ENCODE measurements around the gene SLC6A19.
"Not testable (repeated sequence)": the region's sequence is repeated elsewhere in the genome, so short reads cannot be mapped to it uniquely, and the experiment has no call there.

The SLC6A19 gene

GRCh38 chr5:1226231-1226630 lies 24.8 kb downstream of the SLC6A19 start:
- DNase-seq: no peak

GRCh38 chr5:1226839-1227581 lies 25.6 kb downstream of the SLC6A19 start:
- no peak for DNase-seq

- DNase-seq: no peak
Measured at GRCh38 chr5:1227667-1228066, 26.3 kb downstream of the SLC6A19 start.

- DNase-seq: no peak
Measured at GRCh38 chr5:1228120-1228519, 26.7 kb downstream of the SLC6A19 start.

- DNase-seq: not testable (repeated sequence)
Measured at GRCh38 chr5:1229023-1229422, 27.6 kb downstream of the SLC6A19 start.

- no peak for DNase-seq
Measured at GRCh38 chr5:1229822-1230221, 28.4 kb downstream of the SLC6A19 start.

- DNase-seq: no peak
Measured at GRCh38 chr5:1230551-1230950, 29.2 kb downstream of the SLC6A19 start.

- no peak for DNase-seq
Measured at GRCh38 chr5:1231354-1231905, 30.0 kb downstream of the SLC6A19 start.

GRCh38 chr5:1232780-1233179 lies 31.4 kb downstream of the SLC6A19 start:
- no peak for DNase-seq

GRCh38 chr5:1235379-1235778 lies 34.0 kb downstream of the SLC6A19 start:
- no peak for DNase-seq

- DNase-seq: no peak
Measured at GRCh38 chr5:1235838-1236237, 34.4 kb downstream of the SLC6A19 start.

GRCh38 chr5:1239505-1240251 lies 38.3 kb downstream of the SLC6A19 start:
- no peak for DNase-seq

- DNase-seq: no peak
Measured at GRCh38 chr5:1240496-1241260, 39.3 kb downstream of the SLC6A19 start.

GRCh38 chr5:1241509-1242080 lies 40.2 kb downstream of the SLC6A19 start:
- DNase-seq: no peak

- no peak for DNase-seq
Measured at GRCh38 chr5:1242733-1243486, 41.5 kb downstream of the SLC6A19 start.

- DNase-seq: no peak
Measured at GRCh38 chr5:1243487-1244130, 42.2 kb downstream of the SLC6A19 start.

GRCh38 chr5:1244255-1244654 lies 42.9 kb downstream of the SLC6A19 start:
- DNase-seq: no peak

- no peak for DNase-seq
Measured at GRCh38 chr5:1244976-1245375, 43.6 kb downstream of the SLC6A19 start.

- DNase-seq: no peak
Measured at GRCh38 chr5:1245905-1246576, 44.6 kb downstream of the SLC6A19 start.

- DNase-seq: peak; percentile 68
Measured at GRCh38 chr5:1246711-1247431, 45.5 kb downstream of the SLC6A19 start.

All from left hindlimb (tissue), 1 donor.